Memory B cell (primary cell): ENCODE measurements around the gene TBC1D14.

Experiments
- ATAC-seq: fragments of 150-1000 bp; cut with Tn5 transposase; 2 replicates; pipeline ENCODE4 v1.10.0; 2021; ENCODE audit warnings: low read depth, mild to moderate bottlenecking, moderate library complexity
- DNase-seq, 2 donors: peaks; one replicate each; pipeline ENCODE4 v3.0.0; 2022; ENCODE audit warnings: low spot score in 2 of 2
- H3K27ac Mint-ChIP-seq: one replicate; pipeline ENCODE4 v1.8.0; 2022; ENCODE audit warnings: mild to moderate bottlenecking, moderate library complexity, mixed read lengths
- H3K27me3 Mint-ChIP-seq: one replicate; pipeline ENCODE4 v1.8.0; 2022; ENCODE audit warnings: mixed read lengths
- H3K36me3 Mint-ChIP-seq: one replicate; pipeline ENCODE4 v1.8.0; 2022; ENCODE audit warnings: mild to moderate bottlenecking, mixed read lengths
- H3K4me1 Mint-ChIP-seq: one replicate; pipeline ENCODE4 v1.8.0; 2022; ENCODE audit warnings: mixed read lengths
- H3K4me3 Mint-ChIP-seq: one replicate; pipeline ENCODE4 v1.8.0; 2022; ENCODE audit warnings: mild to moderate bottlenecking, moderate library complexity, mixed read lengths
- H3K9me3 Mint-ChIP-seq: one replicate; pipeline ENCODE4 v1.8.0; 2022; ENCODE audit warnings: mixed read lengths

The TBC1D14 gene

GRCh38 chr4:6909113-6909969 is at the start of gene TBC1D14:
TSS of gene TBC1D14 (plus strand) at chr4:6909826. CDS start at chr4:6923390, 13,564 bp downstream.
- H3K4me3 Mint-ChIP-seq: peak within 1 kb of the TSS; percentile 90
- H3K27ac Mint-ChIP-seq: peak within 1 kb of the TSS; percentile 83
- DNase-seq (peak; percentile 86 to 92), ATAC-seq (peak; percentile 81)
- no peaks in the 10 kb centered on the region for H3K9me3 Mint-ChIP-seq
- H3K4me1 Mint-ChIP-seq: peaks cover 28% of the 10 kb centered on the region
- no peaks in the 10 kb centered on the region for H3K27me3 Mint-ChIP-seq
- no peaks in the 10 kb centered on the region for H3K36me3 Mint-ChIP-seq

- Mint-ChIP-seq H3K4me3 (no peak overlapping the region), H3K9me3 (no peaks in the 10 kb centered on the region), H3K27ac (peak overlapping the region; percentile 19), H3K36me3 (peaks cover 10% of the 10 kb centered on the region), H3K4me1 (peaks cover 5% of the 10 kb centered on the region), H3K27me3 (no peaks in the 10 kb centered on the region)
- ATAC-seq (no peak), DNase-seq (no peak)
Measured at GRCh38 chr4:6868386-6868785, 41.2 kb upstream of the TBC1D14 start.

- no peaks in the 10 kb centered on the region for H3K27me3 Mint-ChIP-seq
- H3K36me3 Mint-ChIP-seq: peaks cover 10% of the 10 kb centered on the region
- no peaks in the 10 kb centered on the region for H3K9me3 Mint-ChIP-seq
- H3K4me1 Mint-ChIP-seq: peaks cover 9% of the 10 kb centered on the region
- H3K27ac Mint-ChIP-seq: no peak overlapping the region
- H3K4me3 Mint-ChIP-seq: no peak overlapping the region
- ATAC-seq: no peak
- DNase-seq: no peak
Measured at GRCh38 chr4:6869944-6870343, 39.7 kb upstream of the TBC1D14 start.

GRCh38 chr4:6873291-6873690 is 36.3 kb upstream of the TBC1D14 start:
- Mint-ChIP-seq H3K4me3 (no peak overlapping the region), H3K27ac (peak overlapping the region; percentile 46), H3K36me3 (peaks cover 14% of the 10 kb centered on the region), H3K27me3 (no peaks in the 10 kb centered on the region), H3K9me3 (no peaks in the 10 kb centered on the region), H3K4me1 (peaks cover 19% of the 10 kb centered on the region)
- DNase-seq (no peak), ATAC-seq (no peak)

- Mint-ChIP-seq H3K27me3 (no peaks in the 10 kb centered on the region), H3K27ac (no peak overlapping the region), H3K36me3 (peaks cover 18% of the 10 kb centered on the region), H3K4me3 (no peak overlapping the region), H3K9me3 (no peaks in the 10 kb centered on the region), H3K4me1 (peaks cover 19% of the 10 kb centered on the region)
- DNase-seq (peak; percentile 60 to 63), ATAC-seq (peak; percentile 66)
Measured at GRCh38 chr4:6873792-6874461, 35.7 kb upstream of the TBC1D14 start.

GRCh38 chr4:6874981-6875380 is 34.6 kb upstream of the TBC1D14 start:
- Mint-ChIP-seq H3K4me1 (peaks cover 19% of the 10 kb centered on the region), H3K27me3 (no peaks in the 10 kb centered on the region), H3K4me3 (no peak overlapping the region), H3K9me3 (no peaks in the 10 kb centered on the region), H3K36me3 (peaks cover 25% of the 10 kb centered on the region), H3K27ac (no peak overlapping the region)
- ATAC-seq (no peak), DNase-seq (no peak)

GRCh38 chr4:6875431-6875831 is 34.2 kb upstream of the TBC1D14 start:
- ATAC-seq (peak; percentile 96), DNase-seq (peak in 1 of 2 donors; percentile 30)
- peaks cover 28% of the 10 kb centered on the region for H3K36me3 Mint-ChIP-seq
- H3K4me3 Mint-ChIP-seq: no peak overlapping the region
- H3K27ac Mint-ChIP-seq: no peak overlapping the region
- H3K4me1 Mint-ChIP-seq: peaks cover 19% of the 10 kb centered on the region
- no peaks in the 10 kb centered on the region for H3K9me3 Mint-ChIP-seq
- no peaks in the 10 kb centered on the region for H3K27me3 Mint-ChIP-seq

GRCh38 chr4:6876440-6876839 is 33.2 kb upstream of the TBC1D14 start:
- H3K4me3 Mint-ChIP-seq: no peak overlapping the region
- no peak for DNase-seq
- no peak overlapping the region for H3K27ac Mint-ChIP-seq
- no peaks in the 10 kb centered on the region for H3K9me3 Mint-ChIP-seq
- H3K27me3 Mint-ChIP-seq: no peaks in the 10 kb centered on the region
- peaks cover 30% of the 10 kb centered on the region for H3K36me3 Mint-ChIP-seq
- H3K4me1 Mint-ChIP-seq: peaks cover 19% of the 10 kb centered on the region
- ATAC-seq: no peak

GRCh38 chr4:6877067-6877466 is 32.6 kb upstream of the TBC1D14 start:
- peaks cover 30% of the 10 kb centered on the region for H3K36me3 Mint-ChIP-seq
- H3K27me3 Mint-ChIP-seq: no peaks in the 10 kb centered on the region
- ATAC-seq (no peak), DNase-seq (no peak)
- H3K27ac Mint-ChIP-seq: no peak overlapping the region
- peaks cover 16% of the 10 kb centered on the region for H3K4me1 Mint-ChIP-seq
- H3K4me3 Mint-ChIP-seq: no peak overlapping the region
- no peaks in the 10 kb centered on the region for H3K9me3 Mint-ChIP-seq

GRCh38 chr4:6878451-6879059 is 31.1 kb upstream of the TBC1D14 start:
- H3K36me3 Mint-ChIP-seq: peaks cover 32% of the 10 kb centered on the region
- H3K4me1 Mint-ChIP-seq: peaks cover 14% of the 10 kb centered on the region
- H3K27me3 Mint-ChIP-seq: no peaks in the 10 kb centered on the region
- DNase-seq (no peak), ATAC-seq (no peak)
- H3K4me3 Mint-ChIP-seq: no peak overlapping the region
- no peaks in the 10 kb centered on the region for H3K9me3 Mint-ChIP-seq
- H3K27ac Mint-ChIP-seq: no peak overlapping the region

GRCh38 chr4:6880691-6881090 is 28.9 kb upstream of the TBC1D14 start:
- no peak overlapping the region for H3K4me3 Mint-ChIP-seq
- peaks cover 33% of the 10 kb centered on the region for H3K36me3 Mint-ChIP-seq
- H3K9me3 Mint-ChIP-seq: no peaks in the 10 kb centered on the region
- no peak for ATAC-seq
- peaks cover 6% of the 10 kb centered on the region for H3K4me1 Mint-ChIP-seq
- H3K27me3 Mint-ChIP-seq: no peaks in the 10 kb centered on the region
- no peak for DNase-seq
- no peak overlapping the region for H3K27ac Mint-ChIP-seq

GRCh38 chr4:6881908-6882307 is 27.7 kb upstream of the TBC1D14 start:
- Mint-ChIP-seq H3K27ac (no peak overlapping the region), H3K27me3 (no peaks in the 10 kb centered on the region), H3K4me3 (no peak overlapping the region), H3K36me3 (peaks cover 28% of the 10 kb centered on the region), H3K4me1 (no peaks in the 10 kb centered on the region), H3K9me3 (no peaks in the 10 kb centered on the region)
- ATAC-seq (no peak), DNase-seq (no peak)

- ATAC-seq (no peak), DNase-seq (no peak)
- no peak overlapping the region for H3K27ac Mint-ChIP-seq
Measured at GRCh38 chr4:6884341-6884870, 25.2 kb upstream of the TBC1D14 start.

GRCh38 chr4:6885953-6886557 is 23.6 kb upstream of the TBC1D14 start:
- DNase-seq (no peak), ATAC-seq (peak; percentile 62)
- Mint-ChIP-seq H3K27me3 (no peaks in the 10 kb centered on the region), H3K9me3 (no peaks in the 10 kb centered on the region), H3K4me3 (no peak overlapping the region), H3K4me1 (peaks cover 2% of the 10 kb centered on the region), H3K27ac (no peak overlapping the region), H3K36me3 (peaks cover 4% of the 10 kb centered on the region)

More at GRCh38 chr4:6884341-6884870, 25.2 kb upstream of the TBC1D14 start:
- H3K27me3 Mint-ChIP-seq: no peaks in the 10 kb centered on the region
- peaks cover 2% of the 10 kb centered on the region for H3K4me1 Mint-ChIP-seq
- peaks cover 11% of the 10 kb centered on the region for H3K36me3 Mint-ChIP-seq
- no peak overlapping the region for H3K4me3 Mint-ChIP-seq
- no peaks in the 10 kb centered on the region for H3K9me3 Mint-ChIP-seq
